GM13976 (cell line): ENCODE data around the gene CACNA1E.

Experiments used
- DNase-seq: peaks from one replicate; pipeline ENCODE4 v3.0.0; 2012; ENCODE audit warnings: low spot score
- in situ Hi-C: fragments of 300-500 bp; cut with MboI; formaldehyde crosslinking; loops from one replicate; pipeline ENCODE4 v1.12.0; 2022; ENCODE audit warnings: low sequenced_read_pairs, mixed read lengths, inconsistent platforms; ENCODE audit not compliant: unreplicated experiment
- TF ChIP-seq, protein P1 (sequence below): IDR thresholded peaks from 2 replicates; pipeline ENCODE4 v1.5.1; 2012; ENCODE audit warnings: borderline replicate concordance, mild to moderate bottlenecking; ENCODE audit not compliant: insufficient read depth; ENCODE audit errors: extremely low read depth, missing control alignments, control extremely low read depth

CACNA1E gene

DNA sequence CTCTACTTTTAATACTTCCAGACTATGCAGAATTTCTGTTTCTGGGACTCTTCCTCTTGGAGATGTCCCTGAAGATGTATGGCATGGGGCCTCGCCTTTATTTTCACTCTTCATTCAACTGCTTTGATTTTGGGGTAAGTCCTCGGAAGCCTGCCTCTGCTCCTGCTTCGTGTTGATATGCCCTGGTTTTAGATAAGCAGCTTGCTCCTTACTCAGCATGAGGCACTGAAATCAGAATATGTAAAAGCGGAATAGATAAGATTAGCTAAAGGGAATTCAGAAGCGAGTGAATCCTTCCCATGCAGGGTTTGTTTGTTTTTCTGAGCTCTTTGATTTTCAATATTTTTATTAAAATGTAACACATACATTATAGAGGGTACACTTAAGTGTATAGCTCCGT, 234.7 kb downstream of the CACNA1E start:
- TF ChIP-seq, protein P1, sequence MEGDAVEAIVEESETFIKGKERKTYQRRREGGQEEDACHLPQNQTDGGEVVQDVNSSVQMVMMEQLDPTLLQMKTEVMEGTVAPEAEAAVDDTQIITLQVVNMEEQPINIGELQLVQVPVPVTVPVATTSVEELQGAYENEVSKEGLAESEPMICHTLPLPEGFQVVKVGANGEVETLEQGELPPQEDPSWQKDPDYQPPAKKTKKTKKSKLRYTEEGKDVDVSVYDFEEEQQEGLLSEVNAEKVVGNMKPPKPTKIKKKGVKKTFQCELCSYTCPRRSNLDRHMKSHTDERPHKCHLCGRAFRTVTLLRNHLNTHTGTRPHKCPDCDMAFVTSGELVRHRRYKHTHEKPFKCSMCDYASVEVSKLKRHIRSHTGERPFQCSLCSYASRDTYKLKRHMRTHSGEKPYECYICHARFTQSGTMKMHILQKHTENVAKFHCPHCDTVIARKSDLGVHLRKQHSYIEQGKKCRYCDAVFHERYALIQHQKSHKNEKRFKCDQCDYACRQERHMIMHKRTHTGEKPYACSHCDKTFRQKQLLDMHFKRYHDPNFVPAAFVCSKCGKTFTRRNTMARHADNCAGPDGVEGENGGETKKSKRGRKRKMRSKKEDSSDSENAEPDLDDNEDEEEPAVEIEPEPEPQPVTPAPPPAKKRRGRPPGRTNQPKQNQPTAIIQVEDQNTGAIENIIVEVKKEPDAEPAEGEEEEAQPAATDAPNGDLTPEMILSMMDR: no peak
- in situ Hi-C loops: no loop called here
- no peak for DNase-seq

DNA sequence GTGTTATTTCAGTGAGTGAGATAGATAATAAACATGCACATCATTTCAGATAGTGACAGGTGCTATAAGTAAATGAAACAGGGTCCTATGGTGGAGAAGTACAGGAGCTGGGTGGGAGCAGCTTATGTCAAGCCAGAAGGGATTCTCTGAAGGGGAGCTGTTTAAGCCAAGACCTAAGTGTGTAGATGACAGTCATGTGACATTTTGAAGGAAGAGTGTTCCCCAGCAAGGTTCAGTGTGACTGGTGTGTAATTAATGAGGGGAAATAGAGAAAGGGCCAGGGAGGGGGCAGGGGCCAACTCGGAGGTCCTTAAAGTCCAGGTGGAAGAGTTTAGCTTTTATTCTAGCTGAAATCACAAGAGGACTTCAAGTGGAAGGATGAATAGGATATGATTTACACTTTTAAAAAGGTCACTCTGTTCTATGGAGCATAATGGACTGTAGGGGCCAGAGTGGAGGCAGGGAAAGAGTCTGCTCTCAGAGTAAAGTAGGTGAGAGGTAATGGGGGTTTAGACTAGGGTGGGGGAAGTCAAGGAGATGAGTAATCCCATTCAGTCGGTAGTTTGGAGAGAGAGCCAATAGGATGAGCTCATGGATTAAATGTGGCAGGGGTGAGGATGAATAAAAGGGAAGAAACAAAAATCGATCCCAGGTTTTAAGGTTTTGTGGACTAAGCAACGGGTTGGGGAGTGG, 243.1 kb downstream of the CACNA1E start:
- no peak for DNase-seq
- TF ChIP-seq, protein P1: no peak
- in situ Hi-C loops: no loop called here

DNA sequence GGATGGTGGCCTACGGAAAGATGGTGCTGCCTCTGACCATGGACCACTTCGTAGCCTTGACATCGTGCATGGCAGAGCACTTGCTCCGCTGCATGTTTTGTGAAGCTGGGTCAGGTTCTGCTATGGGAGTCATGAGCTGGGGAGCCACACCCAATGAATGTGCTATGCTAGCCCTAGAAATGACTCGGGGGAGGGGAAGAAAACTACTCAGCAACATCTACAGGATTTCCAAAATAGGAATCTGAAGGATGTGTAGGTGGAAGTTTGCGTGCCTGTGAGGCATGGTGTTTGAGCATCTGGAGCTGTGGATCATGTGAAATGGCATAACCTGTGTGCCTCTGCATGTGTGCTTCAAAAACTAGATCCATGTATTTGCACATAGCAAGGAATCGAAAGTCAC, 247.3 kb downstream of the CACNA1E start:
- no peak for DNase-seq
- TF ChIP-seq, protein P1: no peak
- in situ Hi-C loops: no loop called here

DNA sequence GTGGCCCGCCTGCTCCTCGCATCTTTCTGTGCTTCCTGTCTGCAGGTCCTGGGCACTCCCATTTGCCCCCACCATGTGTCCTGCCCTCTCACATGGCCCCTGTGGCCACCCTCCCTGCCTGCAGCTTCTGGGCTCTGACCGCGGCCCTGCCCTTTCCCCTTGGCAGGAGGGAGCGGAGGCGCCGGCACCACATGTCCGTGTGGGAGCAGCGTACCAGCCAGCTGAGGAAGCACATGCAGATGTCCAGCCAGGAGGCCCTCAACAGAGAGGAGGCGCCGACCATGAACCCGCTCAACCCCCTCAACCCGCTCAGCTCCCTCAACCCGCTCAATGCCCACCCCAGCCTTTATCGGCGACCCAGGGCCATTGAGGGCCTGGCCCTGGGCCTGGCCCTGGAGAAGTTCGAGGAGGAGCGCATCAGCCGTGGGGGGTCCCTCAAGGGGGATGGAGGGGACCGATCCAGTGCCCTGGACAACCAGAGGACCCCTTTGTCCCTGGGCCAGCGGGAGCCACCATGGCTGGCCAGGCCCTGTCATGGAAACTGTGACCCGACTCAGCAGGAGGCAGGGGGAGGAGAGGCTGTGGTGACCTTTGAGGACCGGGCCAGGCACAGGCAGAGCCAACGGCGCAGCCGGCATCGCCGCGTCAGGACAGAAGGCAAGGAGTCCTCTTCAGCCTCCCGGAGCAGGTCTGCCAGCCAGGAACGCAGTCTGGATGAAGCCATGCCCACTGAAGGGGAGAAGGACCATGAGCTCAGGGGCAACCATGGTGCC, 249.1 kb downstream of the CACNA1E start:
- in situ Hi-C loops: no loop called here
- no peak for DNase-seq
- TF ChIP-seq, protein P1: no peak

DNA sequence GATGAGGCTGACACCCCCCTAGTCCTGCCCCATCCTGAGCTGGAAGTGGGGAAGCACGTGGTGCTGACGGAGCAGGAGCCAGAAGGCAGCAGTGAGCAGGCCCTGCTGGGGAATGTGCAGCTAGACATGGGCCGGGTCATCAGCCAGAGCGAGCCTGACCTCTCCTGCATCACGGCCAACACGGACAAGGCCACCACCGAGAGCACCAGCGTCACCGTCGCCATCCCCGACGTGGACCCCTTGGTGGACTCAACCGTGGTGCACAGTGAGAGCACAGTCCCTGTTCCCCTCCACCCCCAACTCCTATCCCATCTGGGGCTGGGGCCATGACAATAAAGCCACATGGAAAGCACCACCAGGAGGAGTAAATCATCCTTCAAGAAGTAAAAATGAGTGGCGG, 250.2 kb downstream of the CACNA1E start:
- in situ Hi-C loops: no loop called here
- no peak for DNase-seq
- TF ChIP-seq, protein P1: no peak

DNA sequence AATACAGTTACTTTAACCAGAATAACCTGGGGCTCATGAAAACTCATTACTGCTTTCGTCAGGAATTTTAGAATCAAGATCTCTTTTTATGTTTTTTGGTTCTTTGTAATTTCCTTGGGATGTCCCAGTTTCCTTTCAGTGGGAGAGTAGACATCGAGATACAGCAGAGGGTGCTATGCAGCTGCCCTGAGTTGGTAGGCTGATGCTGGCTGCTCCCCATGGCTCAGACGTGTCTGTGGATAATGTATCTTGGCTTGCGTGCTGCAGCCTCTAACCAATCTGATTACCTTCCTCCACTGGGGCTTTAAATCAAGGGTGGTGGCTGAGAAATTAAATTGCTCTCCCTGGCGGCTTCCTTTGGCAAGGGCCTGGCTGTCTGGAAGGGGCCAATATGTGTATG, 253.7 kb downstream of the CACNA1E start:
- TF ChIP-seq, protein P1: no peak
- in situ Hi-C loops: no loop called here
- no peak for DNase-seq

DNA sequence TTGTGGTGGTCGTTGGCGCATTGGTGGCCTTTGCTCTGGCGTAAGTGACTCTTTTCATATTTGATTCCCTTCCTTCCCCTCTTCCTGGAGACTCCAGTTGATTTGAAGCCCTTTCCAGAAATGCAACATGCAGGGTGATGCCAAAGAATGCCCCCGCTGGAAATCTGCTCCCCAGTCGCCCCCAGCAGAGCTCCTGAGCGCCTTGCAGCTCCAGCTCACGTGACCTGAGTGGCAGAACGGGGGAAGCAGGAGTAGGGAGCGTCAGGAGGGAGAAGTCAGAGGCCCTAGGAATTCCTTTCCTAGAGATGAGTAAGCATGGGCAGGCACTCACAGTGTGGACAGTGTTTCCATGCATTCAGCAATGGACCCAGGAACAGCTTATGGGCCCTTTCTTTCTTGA, 255.9 kb downstream of the CACNA1E start:
- in situ Hi-C loops: no loop called here
- TF ChIP-seq, protein P1: no peak
- DNase-seq: no peak
